Epithelial cell of proximal tubule (primary cell): Measurements from ENCODE around the gene WDR3. TPM values are rescaled to one million over a fixed set of nuclear protein-coding genes. Genes with fewer than 3 reads are reported as not detected.

ENCODE experiments used
- DNase-seq: peaks from one replicate; pipeline ENCODE4 v3.0.0-alpha.2; 2011; ENCODE audit warnings: low read depth
- H3K4me3 ChIP-seq: 2 replicates; pipeline ENCODE4 v1.5.1; 2011; ENCODE audit warnings: low read depth, mild to moderate bottlenecking, low read length
- CTCF ChIP-seq: conservative IDR thresholded peaks from 2 replicates; pipeline ENCODE4 v1.5.1; 2012; ENCODE audit warnings: low read depth, mild to moderate bottlenecking, low read length
- total RNA-seq: library from RNA; depleted of rRNA; stranded (reverse); fragments of >200 nt; gene quantifications from 2 replicates; pipeline ENCODE4 v1.2.3, GENCODE V29; 2015

Gene WDR3
- total RNA-seq, 1 donor from 2014 or later, result 16.9 TPM

GRCh38 chr1:117970252-117970651 lies 40.7 kb downstream of the WDR3 start:
- TF ChIP-seq CTCF, result no peak
- no peak for DNase-seq
- H3K4me3 ChIP-seq, result no peak overlapping the region

- no peak overlapping the region for H3K4me3 ChIP-seq
- DNase-seq, result no peak
- TF ChIP-seq CTCF, result no peak
These were observed 42.2 kb downstream of the WDR3 start for GRCh38 chr1:117971777-117972176.

- no peak for TF ChIP-seq CTCF
- no peak for DNase-seq
- no peak overlapping the region for H3K4me3 ChIP-seq
These were observed 46.8 kb downstream of the WDR3 start for GRCh38 chr1:117976381-117976780.

DNA sequence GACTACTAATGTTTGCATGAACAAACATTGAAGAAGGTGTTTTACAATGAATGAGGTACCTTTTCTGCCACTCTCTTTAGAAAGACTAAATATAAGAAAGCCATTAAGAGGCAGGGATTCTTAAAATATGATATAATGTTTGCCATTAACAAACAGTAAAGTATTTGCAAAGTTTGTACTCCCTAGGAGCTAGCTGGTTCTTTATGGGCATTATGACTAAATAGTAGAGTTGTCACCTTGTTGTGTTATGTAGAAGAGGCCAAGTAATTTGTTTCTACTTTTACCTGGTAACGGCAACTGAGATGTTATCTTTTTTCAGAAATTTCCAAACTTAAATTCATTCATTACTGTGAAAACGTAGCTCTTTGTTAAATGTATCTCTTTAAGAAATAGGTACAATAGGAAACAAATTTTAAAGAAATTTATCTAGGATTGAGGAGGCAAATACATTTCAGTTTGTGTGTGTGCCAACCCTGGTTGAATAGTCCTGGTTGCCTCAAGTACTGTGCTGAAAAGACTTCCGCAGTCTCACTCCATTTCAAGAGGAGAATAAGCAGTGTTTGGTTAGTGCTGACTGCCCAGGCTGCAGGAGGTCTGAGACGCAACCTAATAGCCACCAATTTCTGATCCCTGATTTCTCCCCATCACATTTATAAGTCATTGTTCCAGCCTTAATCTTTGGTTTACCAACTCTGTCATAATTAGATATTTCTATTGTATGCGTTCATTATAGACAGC lies 52.1 kb downstream of the WDR3 start:
- TF ChIP-seq CTCF, result no peak
- DNase-seq, result no peak
- H3K4me3 ChIP-seq, result no peak overlapping the region

GRCh38 chr1:117985239-117985638 lies 55.7 kb downstream of the WDR3 start:
- TF ChIP-seq CTCF, result no peak
- no peak for DNase-seq
- no peak overlapping the region for H3K4me3 ChIP-seq

- H3K4me3 ChIP-seq, result no peak overlapping the region
- no peak for DNase-seq
- TF ChIP-seq CTCF, result no peak
These were observed 56.4 kb downstream of the WDR3 start for GRCh38 chr1:117985973-117986372.

GRCh38 chr1:118004312-118004711 lies 74.8 kb downstream of the WDR3 start:
- no peak overlapping the region for H3K4me3 ChIP-seq
- DNase-seq, result no peak
- no peak for TF ChIP-seq CTCF
